HG03108 (cell line): ENCODE data around the gene RASD2.

Source experiments
- ATAC-seq: cut with Tn5 transposase; IDR thresholded peaks from one replicate; pipeline ENCODE4 v1.9.1; 2021; ENCODE audit warnings: moderate library complexity; ENCODE audit not compliant: unreplicated experiment

The RASD2 gene

GRCh38 chr22:35539487-35539886, 1.1 kb upstream of the RASD2 start:
- ATAC-seq, result no peak

- no peak for ATAC-seq
These were observed 579 bp upstream of the RASD2 start for GRCh38 chr22:35539910-35540594.

- no peak for ATAC-seq
These were observed 670 bp downstream of the RASD2 start for GRCh38 chr22:35541254-35541748.

- ATAC-seq, result no peak
These were observed 1.7 kb downstream of the RASD2 start for GRCh38 chr22:35542157-35542938.

GRCh38 chr22:35542939-35543516, 2.4 kb downstream of the RASD2 start:
- no peak for ATAC-seq

GRCh38 chr22:35543702-35544101, 3.1 kb downstream of the RASD2 start:
- ATAC-seq, result no peak

GRCh38 chr22:35544189-35544588, 3.6 kb downstream of the RASD2 start:
- no peak for ATAC-seq

- no peak for ATAC-seq
These were observed 4.2 kb downstream of the RASD2 start for GRCh38 chr22:35544827-35545226.

GRCh38 chr22:35546886-35547285, 6.3 kb downstream of the RASD2 start:
- no peak for ATAC-seq

- ATAC-seq, result no peak
These were observed 7.5 kb downstream of the RASD2 start for GRCh38 chr22:35547987-35548721.

- no peak for ATAC-seq
These were observed 8.1 kb downstream of the RASD2 start for GRCh38 chr22:35548722-35549112.

- no peak for ATAC-seq
These were observed 8.7 kb downstream of the RASD2 start for GRCh38 chr22:35549328-35549727.

GRCh38 chr22:35551549-35552177, 11.0 kb downstream of the RASD2 start:
- no peak for ATAC-seq

GRCh38 chr22:35552196-35552842, 11.7 kb downstream of the RASD2 start:
- no peak for ATAC-seq

GRCh38 chr22:35552846-35553245, 12.2 kb downstream of the RASD2 start:
- no peak for ATAC-seq

GRCh38 chr22:35553341-35553740, 12.7 kb downstream of the RASD2 start:
- no peak for ATAC-seq

- ATAC-seq, result no peak
These were observed 13.7 kb downstream of the RASD2 start for GRCh38 chr22:35554297-35554845.

- no peak for ATAC-seq
These were observed 14.9 kb downstream of the RASD2 start for GRCh38 chr22:35555483-35555890.

- ATAC-seq, result no peak
These were observed 15.4 kb downstream of the RASD2 start for GRCh38 chr22:35555946-35556547.

GRCh38 chr22:35556666-35557065, 16.0 kb downstream of the RASD2 start:
- ATAC-seq, result no peak
